Measurements from ENCODE around the gene PAQR8. TPM values are rescaled to one million over a fixed set of nuclear protein-coding genes. Genes with fewer than 3 reads are reported as not detected.
"Not testable (repeated sequence)": the region's sequence is repeated elsewhere in the genome, so short reads cannot be mapped to it uniquely, and the experiment has no call there.

The PAQR8 gene
- total RNA-seq, 2 donors from 2014 or later: 4.1 to 7.3 TPM

DNA sequence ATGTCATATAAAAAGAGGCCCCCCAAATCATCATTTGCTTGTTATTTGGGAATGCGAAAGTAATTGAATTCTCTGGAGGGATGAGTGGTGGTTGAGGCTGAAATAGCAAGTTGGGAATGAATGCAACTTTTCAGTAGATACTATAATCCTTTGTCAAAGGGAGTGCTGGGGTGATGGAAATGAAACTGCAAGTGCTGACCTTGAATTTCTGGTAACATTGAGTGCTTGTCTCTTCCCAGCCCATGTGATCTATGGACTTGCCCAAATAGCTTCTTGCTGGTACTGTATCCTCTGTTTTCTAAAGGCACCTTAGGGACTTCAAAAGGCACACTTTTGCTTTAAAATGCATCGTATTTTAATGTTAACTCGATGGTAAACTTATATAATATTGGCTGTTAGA, 14.8 kb downstream of the PAQR8 start:
- Histone ChIP-seq H3K4me1 (ENCODE audit: control insufficient read depth in 1 of 2, low read depth in 2 of 2) (no peaks in the 10 kb centered on the region), H3K27ac (no peak overlapping the region), H3K4me3 (no peak overlapping the region), H3K36me3 (no peaks in the 10 kb centered on the region), H3K27me3 (replicated peaks; ENCODE audit: insufficient read depth) (no peaks in the 10 kb centered on the region), H3K9me3 (no peaks in the 10 kb centered on the region)
- TF ChIP-seq, protein P1, sequence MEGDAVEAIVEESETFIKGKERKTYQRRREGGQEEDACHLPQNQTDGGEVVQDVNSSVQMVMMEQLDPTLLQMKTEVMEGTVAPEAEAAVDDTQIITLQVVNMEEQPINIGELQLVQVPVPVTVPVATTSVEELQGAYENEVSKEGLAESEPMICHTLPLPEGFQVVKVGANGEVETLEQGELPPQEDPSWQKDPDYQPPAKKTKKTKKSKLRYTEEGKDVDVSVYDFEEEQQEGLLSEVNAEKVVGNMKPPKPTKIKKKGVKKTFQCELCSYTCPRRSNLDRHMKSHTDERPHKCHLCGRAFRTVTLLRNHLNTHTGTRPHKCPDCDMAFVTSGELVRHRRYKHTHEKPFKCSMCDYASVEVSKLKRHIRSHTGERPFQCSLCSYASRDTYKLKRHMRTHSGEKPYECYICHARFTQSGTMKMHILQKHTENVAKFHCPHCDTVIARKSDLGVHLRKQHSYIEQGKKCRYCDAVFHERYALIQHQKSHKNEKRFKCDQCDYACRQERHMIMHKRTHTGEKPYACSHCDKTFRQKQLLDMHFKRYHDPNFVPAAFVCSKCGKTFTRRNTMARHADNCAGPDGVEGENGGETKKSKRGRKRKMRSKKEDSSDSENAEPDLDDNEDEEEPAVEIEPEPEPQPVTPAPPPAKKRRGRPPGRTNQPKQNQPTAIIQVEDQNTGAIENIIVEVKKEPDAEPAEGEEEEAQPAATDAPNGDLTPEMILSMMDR (IDR thresholded peaks at IDR 0.05): no peak
- DNase-seq (ENCODE audit: low spot score) (no peak), ATAC-seq (ENCODE audit: insufficient number of reproducible peaks, low FRiP score, low read depth) (no peak)

GRCh38 chr6:52377538-52378221, 15.7 kb downstream of the PAQR8 start:
- H3K4me3 ChIP-seq: no peak overlapping the region
- no peaks in the 10 kb centered on the region for H3K36me3 ChIP-seq
- no peak overlapping the region for H3K27ac ChIP-seq
- ATAC-seq (ENCODE audit: insufficient number of reproducible peaks, low FRiP score, low read depth) (no peak), DNase-seq (ENCODE audit: low spot score) (no peak)
- no peaks in the 10 kb centered on the region for H3K9me3 ChIP-seq
- H3K4me1 ChIP-seq (ENCODE audit: control insufficient read depth in 1 of 2, low read depth in 2 of 2): no peaks in the 10 kb centered on the region
- no peaks in the 10 kb centered on the region for H3K27me3 ChIP-seq (replicated peaks; ENCODE audit: insufficient read depth)
- TF ChIP-seq, protein P1 (IDR thresholded peaks at IDR 0.05): no peak

DNA sequence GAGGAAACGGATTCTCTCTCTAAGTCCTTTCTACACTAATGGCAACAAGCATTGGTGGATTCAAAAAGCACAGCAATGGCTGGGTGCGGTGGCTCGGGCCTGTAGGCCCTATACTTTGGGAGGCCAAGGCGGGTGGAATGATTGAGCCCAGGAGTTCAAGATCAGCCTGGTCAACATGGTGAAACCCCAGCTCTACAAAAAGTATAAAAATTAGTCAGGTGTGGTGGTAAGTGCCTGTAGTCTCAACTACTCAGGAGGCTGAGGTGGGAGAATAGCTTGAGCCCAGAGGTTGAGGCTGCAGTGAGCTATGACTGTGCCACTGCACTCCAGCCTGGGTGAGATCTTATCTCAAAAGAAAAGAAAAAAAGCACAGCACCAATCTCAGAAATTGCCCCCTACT, 19.3 kb downstream of the PAQR8 start:
- Histone ChIP-seq H3K36me3 (no peaks in the 10 kb centered on the region), H3K4me1 (ENCODE audit: control insufficient read depth in 1 of 2, low read depth in 2 of 2) (no peaks in the 10 kb centered on the region), H3K4me3 (no peak overlapping the region), H3K27ac (no peak overlapping the region), H3K9me3 (no peaks in the 10 kb centered on the region), H3K27me3 (replicated peaks; ENCODE audit: insufficient read depth) (no peaks in the 10 kb centered on the region)
- ATAC-seq (ENCODE audit: insufficient number of reproducible peaks, low FRiP score, low read depth): no peak
- TF ChIP-seq, protein P1 (IDR thresholded peaks at IDR 0.05): no peak
- DNase-seq (ENCODE audit: low spot score): no peak

DNA sequence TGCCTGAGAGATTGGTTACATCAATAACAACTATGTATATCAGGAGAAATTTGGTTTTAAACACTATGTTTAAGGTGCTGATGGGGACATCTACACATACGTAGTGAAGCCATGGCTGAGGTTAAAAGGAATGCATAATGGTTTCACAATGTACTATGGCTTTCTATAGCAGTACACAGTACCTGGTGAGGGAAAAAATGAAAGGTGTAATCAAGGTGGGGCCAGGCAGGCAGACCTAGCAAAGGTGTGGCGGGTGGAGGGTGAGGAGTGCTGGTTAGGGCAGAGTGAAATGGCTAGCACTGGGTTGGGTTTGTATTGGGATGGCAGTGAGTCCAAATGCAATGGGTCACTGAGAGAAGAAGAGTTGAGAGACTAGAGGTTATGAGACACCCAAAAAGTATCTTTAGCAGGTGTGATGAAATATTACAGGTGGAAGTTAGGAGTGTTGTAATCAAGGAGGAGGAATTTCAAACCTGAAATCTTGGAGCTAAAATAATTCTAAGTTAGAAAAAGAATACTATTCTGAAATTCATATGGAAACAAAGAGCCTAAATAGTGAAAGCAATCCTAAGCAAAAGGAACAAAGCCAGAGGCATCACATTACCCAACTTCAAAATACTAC, 22.3 kb downstream of the PAQR8 start:
- TF ChIP-seq, protein P1 (IDR thresholded peaks at IDR 0.05): no peak
- Histone ChIP-seq H3K27ac (no peak overlapping the region), H3K4me3 (no peak overlapping the region), H3K4me1 (ENCODE audit: control insufficient read depth in 1 of 2, low read depth in 2 of 2) (no peaks in the 10 kb centered on the region), H3K36me3 (no peaks in the 10 kb centered on the region), H3K9me3 (no peaks in the 10 kb centered on the region), H3K27me3 (replicated peaks; ENCODE audit: insufficient read depth) (no peaks in the 10 kb centered on the region)
- DNase-seq (ENCODE audit: low spot score) (no peak), ATAC-seq (ENCODE audit: insufficient number of reproducible peaks, low FRiP score, low read depth) (no peak)

- Histone ChIP-seq H3K9me3 (no peaks in the 10 kb centered on the region), H3K27ac (no peak overlapping the region), H3K4me3 (no peak overlapping the region), H3K4me1 (ENCODE audit: control insufficient read depth in 1 of 2, low read depth in 2 of 2) (no peaks in the 10 kb centered on the region), H3K36me3 (no peaks in the 10 kb centered on the region), H3K27me3 (replicated peaks; ENCODE audit: insufficient read depth) (no peaks in the 10 kb centered on the region)
- TF ChIP-seq, protein P1 (IDR thresholded peaks at IDR 0.05): no peak
- no peak for DNase-seq (ENCODE audit: low spot score)
- no peak for ATAC-seq (ENCODE audit: insufficient number of reproducible peaks, low FRiP score, low read depth)
Observed at GRCh38 chr6:52385074-52385473, 23.1 kb downstream of the PAQR8 start.

- ATAC-seq (ENCODE audit: insufficient number of reproducible peaks, low FRiP score, low read depth); H3K27ac ChIP-seq; H3K36me3 ChIP-seq; DNase-seq (ENCODE audit: low spot score); H3K4me3 ChIP-seq; H3K9me3 ChIP-seq; H3K27me3 ChIP-seq (replicated peaks; ENCODE audit: insufficient read depth); H3K4me1 ChIP-seq (ENCODE audit: control insufficient read depth in 1 of 2, low read depth in 2 of 2): not testable (repeated sequence)
Observed at GRCh38 chr6:52388119-52388518, 26.2 kb downstream of the PAQR8 start.
